Esophagus muscularis mucosa (tissue), 4 donors: ENCODE data around the gene OXCT2. TPM values are rescaled to one million over a fixed set of nuclear protein-coding genes. Genes with fewer than 3 reads are reported as not detected.

ENCODE experiments used
- DNase-seq: peaks from one replicate; pipeline ENCODE4 v3.0.0-alpha.2; 2017; ENCODE audit errors: extremely low spot score
- H3K27ac ChIP-seq, 4 donors: fragments of 200-600 bp; sonication (generic); replicated peaks in 1 of 4; 1 replicate in 3 of 4; 2 replicates in 1 of 4; pipeline ENCODE4 v1.5.1; 2016 to 2019; ENCODE audit warnings: mild to moderate bottlenecking in 1 of 4
- H3K27me3 ChIP-seq, 4 donors: fragments of 200-600 bp; sonication (generic); one replicate each; pipeline versions ENCODE4 v1.5.1 to v1.6.0; 2016 to 2019
- H3K36me3 ChIP-seq, 4 donors: fragments of 200-600 bp; sonication (generic); one replicate each; pipeline ENCODE4 v1.5.1; 2016 to 2019
- H3K4me1 ChIP-seq, 4 donors: fragments of 200-600 bp; sonication (generic); one replicate each; pipeline ENCODE4 v1.5.1; 2016 to 2019
- H3K4me3 ChIP-seq, 4 donors: fragments of 200-600 bp; sonication (generic); 1 replicate in 2 of 4; 2 replicates in 2 of 4; pipeline ENCODE4 v1.5.1; 2016 to 2019; ENCODE audit warnings: mild to moderate bottlenecking in 4 of 4, moderate library complexity in 1 of 4
- H3K9me3 ChIP-seq, 4 donors: fragments of 200-600 bp; sonication (generic); 1 replicate in 3 of 4; 2 replicates in 1 of 4; pipeline ENCODE4 v1.5.1; 2016 to 2019
- CTCF ChIP-seq, 3 experiments: fragments of 200-600 bp in 2 of 3; fragments of 450-650 bp in 1 of 3; sonication (generic) in 2 of 3; IDR thresholded peaks; one replicate each; pipeline ENCODE4 v1.5.1; 2017 to 2019; ENCODE audit warnings: antibody characterized with exemption in 3 of 3, mild to moderate bottlenecking in 2 of 3, moderate library complexity in 1 of 3
- EP300 ChIP-seq: sonication (generic); formaldehyde crosslinking; IDR thresholded peaks from one replicate; pipeline ENCODE4 v1.6.1; 2017; ENCODE audit warnings: antibody characterized with exemption
- POLR2A ChIP-seq: fragments of 450-650 bp; IDR thresholded peaks from one replicate; pipeline ENCODE4 v1.6.1; 2017; ENCODE audit warnings: antibody characterized with exemption, moderate library complexity, mild to moderate bottlenecking, low read depth
- POLR2AphosphoS5 ChIP-seq, 2 donors: sonication (generic); formaldehyde crosslinking; IDR thresholded peaks; one replicate each; pipeline ENCODE4 v1.6.1; 2017; ENCODE audit warnings: antibody characterized with exemption in 2 of 2
- WGBS: methylation state at CpG from one replicate; pipeline ENCODE4 v1.1.5; 2018; 5-methylcytosine and 5-hydroxymethylcytosine counted together
- intact Hi-C: fragments of 100-400 bp; cut with DNase I; formaldehyde crosslinking; loops from one replicate; pipeline ENCODE4 v1.15.1; 2023
- total RNA-seq, 4 donors: library from RNA; depleted of rRNA; stranded (reverse); fragments of >200 nt; gene quantifications; one replicate each; pipeline versions ENCODE4 v1.1.0 to v1.2.1, GENCODE V29; 2016

Gene OXCT2
- total RNA-seq, 4 donors from 2014 or later: 0.65 to 1.4 (median 0.83) TPM

GRCh38 chr1:39755965-39756659 lies 15.0 kb downstream of the OXCT2 start:
- intact Hi-C loops: no loop called here
- DNase-seq: no peak
- TF ChIP-seq CTCF (IDR thresholded peaks at IDR 0.05) (no peak), POLR2AphosphoS5 (IDR thresholded peaks at IDR 0.05) (no peak), EP300 (no peak), POLR2A (no peak)
- WGBS: 89% methylated on average over 8 of the region's 9 CpGs
- Histone ChIP-seq H3K27me3 (no peaks in the 10 kb centered on the region), H3K9me3 (no peaks in the 10 kb centered on the region), H3K36me3 (peaks cover 59 to 100% (median 88%) of the 10 kb centered on the region in 4 donors), H3K4me3 (no peak overlapping the region), H3K27ac (no peak overlapping the region), H3K4me1 (peaks cover 0 to 32% (median 23%) of the 10 kb centered on the region in 4 donors)

DNA sequence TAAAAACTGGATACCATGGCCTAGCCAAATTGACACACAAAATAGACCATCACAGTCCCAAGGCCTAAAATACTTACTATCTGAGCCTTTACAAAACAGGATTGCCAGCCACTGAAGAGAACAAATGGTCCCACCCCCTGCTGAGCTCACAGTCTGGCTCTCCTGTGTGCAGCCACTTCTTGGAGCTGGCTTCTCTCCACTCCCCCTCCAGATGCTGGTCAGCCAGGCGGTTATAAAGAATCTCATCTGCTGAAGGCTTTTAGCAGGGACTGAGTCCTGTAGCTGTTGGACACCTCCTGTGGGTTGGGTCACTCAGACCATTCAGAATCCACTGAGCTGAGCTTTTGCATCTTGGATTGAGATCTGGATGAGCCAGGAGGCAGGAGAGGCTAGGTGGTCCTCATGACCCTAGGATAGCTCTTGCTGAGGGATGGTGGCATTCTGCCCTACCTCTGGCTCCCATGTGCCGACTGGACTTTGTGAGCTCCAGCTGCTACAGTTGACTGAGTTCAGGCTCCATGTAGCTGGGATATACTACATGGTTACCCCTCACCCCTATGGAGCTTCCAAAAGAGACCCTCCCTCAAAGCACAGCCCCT lies 16.1 kb downstream of the OXCT2 start:
- 80% methylated on average over 1 of the region's 2 CpGs for WGBS
- intact Hi-C loops: no loop called here

DNA sequence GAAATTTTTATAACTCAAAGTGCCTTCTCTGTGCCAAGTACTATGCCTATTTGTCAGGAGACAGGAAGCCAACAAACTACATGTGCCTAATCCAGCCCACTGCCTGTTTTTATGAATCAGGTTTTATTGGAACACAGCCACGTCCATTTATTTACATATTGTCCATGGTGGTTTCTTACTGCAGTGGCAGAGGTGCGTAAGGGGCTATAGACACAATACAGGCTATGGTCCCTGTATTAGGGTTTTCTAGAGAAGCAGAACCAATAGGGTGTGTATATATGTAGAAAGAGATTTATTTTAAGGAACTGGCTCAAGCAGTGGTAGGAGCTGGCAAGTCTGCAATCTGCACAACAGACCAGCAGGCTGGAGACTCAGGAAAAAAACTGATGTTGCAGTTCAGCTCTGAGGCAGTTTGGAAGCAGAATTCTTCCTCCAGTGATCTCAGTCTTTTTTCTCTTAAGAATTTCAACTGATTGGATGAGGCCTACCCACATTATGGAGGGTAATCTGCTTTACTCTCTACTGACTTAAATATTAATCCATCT lies 17.1 kb downstream of the OXCT2 start:
- intact Hi-C loops: no loop called here
- Histone ChIP-seq H3K9me3 (no peaks in the 10 kb centered on the region), H3K27ac (peak overlapping the region; percentile 23 to 62 (median 42)), H3K4me3 (no peak overlapping the region), H3K4me1 (peaks cover 0 to 32% (median 23%) of the 10 kb centered on the region in 4 donors), H3K36me3 (peaks cover 75 to 100% (median 97%) of the 10 kb centered on the region in 4 donors), H3K27me3 (no peaks in the 10 kb centered on the region)
- TF ChIP-seq CTCF (IDR thresholded peaks at IDR 0.05) (no peak), POLR2A (no peak), EP300 (no peak), POLR2AphosphoS5 (IDR thresholded peaks at IDR 0.05) (no peak)
- WGBS: 45% methylated on average over 2 of the region's 2 CpGs
- DNase-seq: no peak

More for the DNA sequence above, 16.1 kb downstream of the OXCT2 start:
- H3K9me3 ChIP-seq: no peaks in the 10 kb centered on the region
- no peak for DNase-seq
- H3K4me3 ChIP-seq: no peak overlapping the region
- H3K36me3 ChIP-seq: peaks cover 69 to 100% (median 96%) of the 10 kb centered on the region in 4 donors
- H3K27me3 ChIP-seq: no peaks in the 10 kb centered on the region
- H3K27ac ChIP-seq: peak overlapping the region in 3 of 4 donors; percentile 6 to 62 (median 50)
- TF ChIP-seq POLR2A (no peak), POLR2AphosphoS5 (IDR thresholded peaks at IDR 0.05) (no peak), CTCF (IDR thresholded peaks at IDR 0.05) (no peak), EP300 (no peak)
- peaks cover 0 to 32% (median 23%) of the 10 kb centered on the region in 4 donors for H3K4me1 ChIP-seq

GRCh38 chr1:39753132-39754025 lies 17.8 kb downstream of the OXCT2 start:
- intact Hi-C loops: no loop called here
- WGBS: 69% methylated on average over 14 of the region's 16 CpGs
- Histone ChIP-seq H3K27me3 (no peaks in the 10 kb centered on the region), H3K27ac (peak overlapping the region; percentile 23 to 62 (median 54)), H3K36me3 (peaks cover 77 to 100% (median 98%) of the 10 kb centered on the region in 4 donors), H3K4me3 (no peak overlapping the region), H3K4me1 (peaks cover 0 to 32% (median 23%) of the 10 kb centered on the region in 4 donors), H3K9me3 (no peaks in the 10 kb centered on the region)
- TF ChIP-seq CTCF (IDR thresholded peaks at IDR 0.05) (no peak), EP300 (no peak), POLR2AphosphoS5 (IDR thresholded peaks at IDR 0.05) (no peak), POLR2A (no peak)
- DNase-seq: no peak
